Natural killer cell treated with Interleukin-12 subunit alpha and Interleukin-12 subunit beta and Interleukin-15 and Interleukin-18, amount 100 ng/mL, for 72 hours (primary cell): ENCODE data around the gene DRC7. TPM values are rescaled to one million over a fixed set of nuclear protein-coding genes. Genes with fewer than 3 reads are reported as not detected.

Source experiments
- ATAC-seq, 2 donors: fragments of 150-1000 bp; cut with Tn5 transposase in 1 of 2; sonication (Bioruptor Pico), chemical (Tn5 transposase) in 1 of 2; 2 replicates each; pipeline ENCODE4 v1.10.0; 2021
- DNase-seq: peaks from one replicate; pipeline ENCODE4 v3.0.0; 2022; ENCODE audit warnings: low spot score
- H3K27ac Mint-ChIP-seq, 2 donors: 1 replicate in 1 of 2; 2 replicates in 1 of 2; pipeline ENCODE4 v1.8.0; 2022; ENCODE audit warnings: mixed read lengths in 2 of 2, mild to moderate bottlenecking in 1 of 2, moderate library complexity in 1 of 2
- H3K27me3 Mint-ChIP-seq, 2 donors: 1 replicate in 1 of 2; 2 replicates in 1 of 2; pipeline ENCODE4 v1.8.0; 2022; ENCODE audit warnings: mixed read lengths in 2 of 2
- H3K36me3 Mint-ChIP-seq: one replicate; pipeline ENCODE4 v1.8.0; 2022; ENCODE audit warnings: mixed read lengths
- H3K4me1 Mint-ChIP-seq, 2 donors: 1 replicate in 1 of 2; 2 replicates in 1 of 2; pipeline ENCODE4 v1.8.0; 2022; ENCODE audit warnings: low read depth in 2 of 2, mixed read lengths in 2 of 2, mild to moderate bottlenecking in 1 of 2
- H3K4me3 Mint-ChIP-seq: one replicate; pipeline ENCODE4 v1.8.0; 2022; ENCODE audit warnings: mixed read lengths
- H3K9me3 Mint-ChIP-seq: 2 replicates; pipeline ENCODE4 v1.8.0; 2022; ENCODE audit warnings: mixed read lengths
- total RNA-seq, 2 donors: library from RNA; stranded (reverse); gene quantifications; one replicate each; pipeline ENCODE4 v1.2.3, GENCODE V29; 2022

Gene DRC7
- total RNA-seq, 2 donors from 2014 or later, result not detected

DNA sequence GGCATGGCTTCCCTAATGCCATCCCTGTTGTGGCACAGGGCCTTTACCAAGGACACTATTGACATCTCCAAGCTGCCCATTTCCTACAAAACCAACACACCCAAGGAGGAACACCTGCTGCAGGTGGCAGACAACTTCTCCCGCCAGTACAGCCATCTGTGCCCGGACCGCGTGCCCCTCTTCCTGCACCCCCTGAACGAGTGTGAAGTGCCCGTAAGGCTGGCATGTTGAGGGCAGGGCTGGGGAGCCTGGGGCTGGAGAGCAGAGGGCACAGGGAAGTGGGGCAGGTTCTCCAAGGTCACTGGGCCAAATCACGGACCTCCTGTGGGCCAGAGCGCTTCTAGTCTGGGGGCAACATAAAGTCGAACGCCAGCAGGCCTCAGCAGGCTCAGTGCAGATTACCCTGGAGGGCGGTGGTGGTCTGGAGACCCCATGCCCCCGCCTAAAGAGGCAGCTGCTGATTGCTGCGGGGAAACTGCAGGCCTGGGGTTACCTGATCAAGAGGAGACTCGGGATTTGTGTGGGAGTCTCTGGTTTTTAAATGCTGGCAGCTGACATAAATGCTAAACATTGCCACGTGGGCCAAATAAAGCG is 4.3 kb downstream of the DRC7 start:
- DNase-seq, result no peak
- Mint-ChIP-seq H3K36me3 (no peaks in the 10 kb centered on the region), H3K27me3 (no peaks in the 10 kb centered on the region), H3K9me3 (no peaks in the 10 kb centered on the region), H3K27ac (no peak overlapping the region), H3K4me1 (peaks cover 9 to 10% of the 10 kb centered on the region in 2 donors), H3K4me3 (no peak overlapping the region)
- no peak for ATAC-seq

DNA sequence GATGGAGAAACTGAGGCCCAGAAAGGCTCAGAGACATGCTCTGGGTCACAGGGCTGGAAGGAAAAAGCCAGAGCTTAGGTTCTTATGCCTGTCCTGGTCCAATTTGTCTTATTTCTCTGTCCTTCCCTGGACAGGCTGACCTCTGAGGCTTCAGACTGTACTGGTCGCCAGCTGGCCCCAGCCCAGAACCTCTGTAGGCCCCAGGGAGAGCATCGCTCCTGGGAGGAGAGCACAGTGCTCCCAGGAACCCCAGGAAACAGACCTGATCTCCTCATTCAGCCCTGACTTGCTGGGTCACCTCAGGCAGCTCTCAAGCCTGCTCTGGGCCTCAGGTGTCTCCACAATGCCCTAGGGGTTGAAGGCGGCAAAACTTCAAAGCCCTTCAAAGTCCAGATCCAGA is 4.9 kb downstream of the DRC7 start:
- peaks cover 9 to 10% of the 10 kb centered on the region in 2 donors for H3K4me1 Mint-ChIP-seq
- ATAC-seq, result no peak
- no peaks in the 10 kb centered on the region for H3K27me3 Mint-ChIP-seq
- no peak overlapping the region for H3K4me3 Mint-ChIP-seq
- no peaks in the 10 kb centered on the region for H3K36me3 Mint-ChIP-seq
- no peaks in the 10 kb centered on the region for H3K9me3 Mint-ChIP-seq
- no peak for DNase-seq
- H3K27ac Mint-ChIP-seq, result no peak overlapping the region

DNA sequence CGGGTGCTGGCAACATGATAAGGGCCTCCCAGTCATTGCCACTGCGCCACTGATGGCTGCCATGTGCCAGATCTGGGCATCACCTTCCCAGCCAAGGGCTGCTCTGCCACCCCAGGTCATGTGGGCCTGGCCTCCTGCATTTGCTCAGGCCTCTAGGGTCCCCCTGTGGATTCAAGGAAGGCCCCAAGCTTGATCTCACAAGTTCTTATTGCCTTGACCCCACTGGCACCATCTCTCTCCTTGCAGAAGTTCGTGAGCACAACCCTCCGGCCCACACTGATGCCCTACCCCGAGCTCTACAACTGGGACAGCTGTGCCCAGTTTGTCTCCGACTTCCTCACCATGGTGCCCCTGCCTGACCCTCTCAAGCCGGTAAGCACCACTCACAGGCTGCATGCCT is 5.3 kb downstream of the DRC7 start:
- peak overlapping the region in 1 of 2 donors; percentile 73 for H3K27ac Mint-ChIP-seq
- no peaks in the 10 kb centered on the region for H3K9me3 Mint-ChIP-seq

DNA sequence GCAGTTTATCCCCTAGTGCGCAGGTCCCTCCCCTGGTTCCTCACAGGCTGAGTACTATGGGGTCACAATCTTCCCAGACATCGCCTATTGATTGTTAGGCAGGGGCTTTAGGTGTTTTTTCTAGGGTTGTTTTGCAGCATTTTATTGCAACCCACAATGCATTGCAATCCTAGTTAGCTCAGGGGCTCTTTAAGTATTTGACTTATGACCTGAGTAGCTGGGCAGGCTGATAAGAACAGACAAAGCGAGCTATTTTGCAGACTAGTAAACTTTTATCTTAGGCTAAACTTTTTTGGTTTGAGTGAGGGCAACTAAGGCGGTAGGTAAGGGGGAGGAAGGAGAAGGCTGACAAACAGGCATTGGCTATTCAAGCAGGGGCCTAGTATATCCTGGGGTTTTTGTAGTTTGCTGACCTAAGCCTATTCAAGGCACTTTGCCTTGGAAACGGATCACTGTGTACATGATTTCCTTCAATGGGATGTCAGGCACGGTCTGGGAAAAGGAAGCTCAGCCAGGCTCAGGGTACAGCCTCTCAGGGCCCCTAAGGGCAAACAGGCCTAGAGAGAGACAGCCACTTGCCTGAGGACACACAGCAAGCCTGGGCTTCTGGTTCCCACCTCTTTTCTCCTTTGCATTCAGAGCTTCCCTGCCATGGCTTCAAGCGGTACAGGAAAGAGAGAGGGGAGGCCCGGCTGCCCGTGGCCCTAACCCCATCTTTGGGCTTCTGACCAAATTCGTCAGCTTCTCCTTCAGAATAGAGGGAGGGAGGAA is 6.4 kb downstream of the DRC7 start:
- Mint-ChIP-seq H3K9me3 (no peaks in the 10 kb centered on the region), H3K27ac (peak overlapping the region in 1 of 2 donors; percentile 41), H3K4me1 (peaks cover 0 to 2% of the 10 kb centered on the region in 2 donors), H3K36me3 (no peaks in the 10 kb centered on the region), H3K27me3 (no peaks in the 10 kb centered on the region), H3K4me3 (no peak overlapping the region)
- DNase-seq (peak; percentile 5), ATAC-seq (no peak)

More for the DNA sequence above, 5.3 kb downstream of the DRC7 start:
- Mint-ChIP-seq H3K4me3 (no peak overlapping the region), H3K36me3 (no peaks in the 10 kb centered on the region), H3K27me3 (no peaks in the 10 kb centered on the region), H3K4me1 (peaks cover 5 to 6% of the 10 kb centered on the region in 2 donors)
- DNase-seq (peak; percentile 23), ATAC-seq (no peak)

DNA sequence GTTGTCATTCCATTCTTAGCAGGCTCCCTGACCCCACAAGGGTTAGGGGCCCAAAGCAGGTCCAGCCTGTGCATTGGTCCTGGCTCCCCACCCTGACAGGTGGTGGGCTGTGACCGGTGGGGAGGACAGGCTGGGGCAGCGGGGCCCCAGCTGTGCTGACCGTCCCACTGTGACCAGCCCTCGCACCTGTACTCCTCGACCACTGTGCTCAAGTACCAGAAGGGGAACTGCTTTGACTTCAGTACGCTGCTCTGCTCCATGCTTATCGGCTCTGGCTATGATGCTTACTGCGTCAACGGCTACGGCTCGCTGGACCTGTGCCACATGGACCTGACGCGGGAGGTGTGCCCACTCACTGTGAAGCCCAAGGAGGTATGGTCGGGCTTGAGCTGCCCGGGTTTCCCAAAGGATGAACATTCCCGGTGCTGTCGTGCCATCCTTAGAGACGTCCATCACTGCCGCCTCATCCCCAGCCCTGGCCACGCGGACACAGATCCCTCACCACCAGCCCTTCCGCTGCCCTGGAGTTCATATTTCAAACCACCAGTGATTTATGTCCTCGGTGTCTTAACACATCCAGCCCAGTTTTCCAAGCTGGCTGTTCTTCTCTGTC is 7.3 kb downstream of the DRC7 start:
- Mint-ChIP-seq H3K4me1 (peaks cover 0 to 5% of the 10 kb centered on the region in 2 donors), H3K9me3 (no peaks in the 10 kb centered on the region), H3K4me3 (no peak overlapping the region), H3K27me3 (no peaks in the 10 kb centered on the region), H3K36me3 (no peaks in the 10 kb centered on the region), H3K27ac (no peak overlapping the region)
- peak; percentile 42 for DNase-seq
- no peak for ATAC-seq

DNA sequence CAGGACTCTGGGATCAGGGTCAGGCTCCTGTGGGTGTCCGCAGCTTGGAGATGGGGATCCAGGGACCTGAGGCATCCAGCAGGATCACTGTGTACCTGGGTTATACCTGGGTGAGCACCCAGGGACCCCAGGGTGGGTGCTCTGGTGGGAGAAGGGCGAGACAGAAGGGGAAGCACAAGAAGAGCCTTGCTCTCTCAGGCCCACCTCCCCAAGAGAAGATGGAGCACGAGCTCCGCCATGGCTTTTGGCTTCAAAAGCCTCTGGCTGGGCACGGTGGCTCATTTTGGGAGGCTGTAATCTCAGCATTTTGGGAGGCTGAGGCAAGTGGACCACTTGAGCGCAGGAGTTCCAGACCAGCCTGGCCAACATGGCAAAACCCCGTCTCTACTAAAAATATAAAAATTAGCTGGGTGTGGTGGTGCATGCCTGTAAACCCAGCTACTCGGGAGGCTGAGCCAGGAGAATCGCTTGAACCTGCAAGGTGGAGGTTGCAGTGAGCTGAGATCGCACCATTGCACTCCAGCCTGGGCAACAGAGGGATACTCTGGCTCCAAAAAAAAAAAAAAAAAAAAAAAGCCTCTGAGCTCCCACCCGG is 8.9 kb downstream of the DRC7 start:
- DNase-seq (peak; percentile 49), ATAC-seq (no peak)
- H3K27ac Mint-ChIP-seq, result no peak overlapping the region
- no peaks in the 10 kb centered on the region for H3K9me3 Mint-ChIP-seq
- H3K4me3 Mint-ChIP-seq, result no peak overlapping the region
- H3K27me3 Mint-ChIP-seq, result no peaks in the 10 kb centered on the region
- no peaks in the 10 kb centered on the region for H3K36me3 Mint-ChIP-seq
- H3K4me1 Mint-ChIP-seq, result peaks cover 7 to 10% of the 10 kb centered on the region in 2 donors

DNA sequence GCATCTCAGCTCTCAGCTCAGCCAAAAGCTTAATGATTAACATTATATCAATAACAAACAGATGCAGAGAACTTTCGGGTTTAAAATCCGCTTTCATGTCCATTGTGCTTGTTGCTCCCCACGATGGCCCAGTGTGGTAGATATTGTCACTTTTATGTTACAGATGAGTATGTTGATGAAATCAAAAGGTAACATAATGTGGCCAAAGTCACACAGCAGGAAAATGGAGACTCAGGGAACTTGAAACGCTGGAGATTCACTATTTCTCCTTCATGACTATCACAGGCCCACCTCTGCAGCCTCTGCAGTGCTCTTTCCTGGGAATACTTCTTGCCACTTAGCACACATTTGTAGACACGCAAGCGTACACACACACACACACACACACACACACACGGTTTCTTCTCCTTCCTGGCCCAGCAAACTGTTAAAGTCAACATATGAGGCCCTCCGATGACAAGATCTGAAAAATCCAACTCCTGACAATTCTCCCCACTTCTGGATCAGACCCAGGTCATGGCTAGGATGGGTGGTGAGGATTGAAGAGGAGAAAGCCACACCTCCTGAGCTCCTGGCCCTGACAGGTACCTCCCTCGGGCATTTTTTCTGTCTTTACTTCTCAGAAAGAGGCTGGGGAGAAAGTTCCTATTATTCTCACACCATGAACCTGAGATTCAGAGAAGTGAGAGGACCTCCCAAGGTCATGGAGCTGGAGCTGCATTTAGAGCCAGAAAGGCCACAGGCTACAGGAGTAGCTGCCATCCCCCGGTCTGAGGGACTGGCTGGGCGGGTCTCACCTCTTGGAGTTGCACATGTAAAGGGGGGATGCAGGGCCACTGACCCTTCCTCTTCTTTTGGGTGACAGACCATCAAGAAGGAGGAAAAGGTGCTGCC is 9.7 kb downstream of the DRC7 start:
- Mint-ChIP-seq H3K27me3 (no peaks in the 10 kb centered on the region), H3K36me3 (no peaks in the 10 kb centered on the region), H3K27ac (no peak overlapping the region), H3K9me3 (no peaks in the 10 kb centered on the region), H3K4me3 (no peak overlapping the region), H3K4me1 (peaks cover 7 to 10% of the 10 kb centered on the region in 2 donors)
- DNase-seq, result peak; percentile 22
- no peak for ATAC-seq

DNA sequence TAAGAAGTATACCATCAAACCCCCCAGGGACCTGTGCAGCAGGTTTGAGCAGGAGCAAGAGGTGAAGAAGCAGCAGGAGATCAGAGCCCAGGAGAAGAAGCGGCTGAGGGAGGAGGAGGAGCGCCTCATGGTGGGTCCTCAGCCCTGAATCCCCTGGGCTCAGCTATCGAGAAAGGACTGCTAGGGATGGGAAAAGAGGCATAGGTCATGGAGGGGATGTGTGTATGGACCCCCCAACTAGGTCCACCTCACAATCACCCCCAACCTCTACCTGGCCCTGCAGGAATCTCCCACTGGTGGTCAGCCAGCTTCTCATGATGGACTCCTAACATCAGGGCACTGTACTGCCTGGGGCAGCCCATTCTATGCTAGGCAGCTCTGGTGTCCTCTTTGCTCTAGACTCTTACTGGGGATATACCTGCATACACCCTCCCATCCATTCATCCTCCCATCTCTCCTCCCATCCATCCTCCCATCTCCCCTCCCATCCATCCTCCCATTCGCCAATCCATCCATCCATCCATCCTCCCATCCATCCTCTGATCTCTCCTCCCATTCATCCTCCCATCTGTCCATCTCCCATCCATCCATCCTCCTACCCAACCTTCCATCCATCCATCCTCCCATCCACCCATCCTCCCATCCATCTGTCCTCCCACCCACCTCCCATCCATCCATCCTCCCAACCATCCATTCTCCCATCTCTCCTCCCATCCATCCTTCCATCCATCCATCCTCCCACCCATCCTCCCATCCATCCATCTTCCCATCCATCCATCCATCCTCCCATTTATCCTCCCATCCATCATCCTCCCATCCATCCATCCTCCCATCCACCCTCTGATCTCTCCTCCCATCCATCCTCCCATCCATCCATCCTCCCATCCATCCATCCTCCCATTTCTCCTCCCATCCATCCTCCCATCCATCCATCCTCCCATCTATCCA is 10.6 kb downstream of the DRC7 start:
- H3K27me3 Mint-ChIP-seq, result no peaks in the 10 kb centered on the region

DNA sequence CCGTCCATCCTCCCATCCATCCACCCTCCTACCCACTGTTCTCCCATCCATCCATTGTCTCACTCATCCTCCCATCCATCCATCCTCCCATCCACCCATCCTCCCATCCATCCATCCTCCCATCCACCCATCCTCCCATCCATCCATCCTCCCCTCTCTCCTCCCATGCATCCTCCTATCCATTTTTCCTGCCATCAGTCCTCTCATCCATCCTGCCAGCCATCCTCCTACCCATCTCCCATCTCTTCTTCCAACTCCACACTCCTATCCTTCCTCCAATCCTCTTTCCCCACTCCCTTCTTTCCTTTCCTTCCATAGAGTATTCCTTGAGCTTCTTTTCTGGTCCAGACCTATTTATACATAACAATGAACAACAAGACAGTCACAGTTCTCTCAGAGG is 12.1 kb downstream of the DRC7 start:
- H3K27me3 Mint-ChIP-seq, result no peaks in the 10 kb centered on the region
- DNase-seq (no peak), ATAC-seq (no peak)
- peaks cover 7 to 10% of the 10 kb centered on the region in 2 donors for H3K4me1 Mint-ChIP-seq
- H3K4me3 Mint-ChIP-seq, result no peak overlapping the region
- H3K36me3 Mint-ChIP-seq, result no peaks in the 10 kb centered on the region
- H3K27ac Mint-ChIP-seq, result no peak overlapping the region
- H3K9me3 Mint-ChIP-seq, result no peaks in the 10 kb centered on the region

More for the DNA sequence above, 10.6 kb downstream of the DRC7 start:
- DNase-seq (peak; percentile 12), ATAC-seq (no peak)
- Mint-ChIP-seq H3K9me3 (no peaks in the 10 kb centered on the region), H3K36me3 (no peaks in the 10 kb centered on the region), H3K4me1 (peaks cover 7 to 10% of the 10 kb centered on the region in 2 donors), H3K4me3 (no peak overlapping the region), H3K27ac (no peak overlapping the region)

DNA sequence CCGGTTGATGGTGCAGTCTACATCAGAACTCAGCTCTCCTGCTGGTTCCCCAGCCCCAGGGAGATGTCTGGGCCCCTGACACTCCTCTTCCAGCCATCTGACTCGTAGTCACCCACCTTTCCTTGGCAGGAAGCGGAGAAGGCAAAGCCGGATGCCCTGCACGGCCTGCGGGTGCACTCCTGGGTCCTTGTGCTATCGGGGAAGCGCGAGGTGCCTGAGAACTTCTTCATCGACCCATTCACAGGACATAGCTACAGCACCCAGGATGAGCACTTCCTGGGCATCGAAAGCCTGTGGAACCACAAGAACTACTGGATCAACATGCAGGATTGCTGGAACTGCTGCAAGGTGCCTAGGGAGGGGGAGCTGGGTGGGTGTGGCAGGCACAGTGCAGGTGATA is 12.7 kb downstream of the DRC7 start:
- no peak for ATAC-seq
- H3K4me3 Mint-ChIP-seq, result no peak overlapping the region

DNA sequence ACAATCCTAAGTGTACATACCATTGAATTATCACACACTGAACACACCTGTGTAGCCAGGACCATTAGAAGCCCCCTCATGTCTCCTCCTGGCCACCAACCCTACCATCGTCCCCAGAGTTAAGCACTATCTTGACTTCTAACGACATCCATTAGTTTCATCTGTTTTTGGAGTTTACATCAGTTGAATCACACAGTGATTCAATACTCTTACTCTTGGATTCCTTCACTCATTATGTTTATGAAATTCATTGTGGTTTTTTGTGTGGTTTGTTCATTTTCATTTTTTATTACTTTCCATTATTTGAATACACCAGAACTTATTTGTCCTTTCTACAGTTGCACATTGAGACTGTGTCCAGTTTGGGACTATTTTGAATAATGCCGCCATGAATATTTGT is 13.6 kb downstream of the DRC7 start:
- H3K27ac Mint-ChIP-seq, result no peak overlapping the region
- no peaks in the 10 kb centered on the region for H3K27me3 Mint-ChIP-seq
- H3K9me3 Mint-ChIP-seq, result no peaks in the 10 kb centered on the region
- ATAC-seq (no peak), DNase-seq (no peak)
- no peaks in the 10 kb centered on the region for H3K36me3 Mint-ChIP-seq
- peaks cover 7 to 10% of the 10 kb centered on the region in 2 donors for H3K4me1 Mint-ChIP-seq
- H3K4me3 Mint-ChIP-seq, result no peak overlapping the region

More for the DNA sequence above, 12.7 kb downstream of the DRC7 start:
- Mint-ChIP-seq H3K36me3 (no peaks in the 10 kb centered on the region), H3K4me1 (peaks cover 7 to 10% of the 10 kb centered on the region in 2 donors), H3K27me3 (no peaks in the 10 kb centered on the region), H3K9me3 (no peaks in the 10 kb centered on the region), H3K27ac (no peak overlapping the region)
- no peak for DNase-seq

DNA sequence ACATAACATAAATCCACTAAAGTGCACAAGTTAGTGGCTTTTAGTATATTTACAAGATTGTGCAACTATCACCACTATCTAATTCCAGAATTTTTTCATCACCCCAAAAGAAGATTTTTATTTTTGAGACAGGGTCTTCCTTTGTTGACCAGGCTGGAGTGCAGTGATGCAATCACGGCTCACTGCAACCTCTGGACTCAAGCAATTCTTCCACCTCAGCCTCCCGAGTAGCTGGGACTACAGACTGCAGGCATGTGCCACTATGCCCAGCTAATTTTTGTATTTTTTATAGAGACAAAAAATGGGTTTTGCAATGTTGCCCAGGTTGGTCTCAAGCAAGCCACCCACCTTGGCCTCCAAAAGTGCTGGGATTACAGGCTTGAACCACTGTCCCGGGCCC is 15.1 kb downstream of the DRC7 start:
- no peak for ATAC-seq
- Mint-ChIP-seq H3K9me3 (no peaks in the 10 kb centered on the region), H3K27me3 (no peaks in the 10 kb centered on the region), H3K27ac (no peak overlapping the region), H3K36me3 (no peaks in the 10 kb centered on the region), H3K4me1 (peaks cover 7 to 10% of the 10 kb centered on the region in 2 donors), H3K4me3 (no peak overlapping the region)
- DNase-seq, result no peak
